ENCODE results near the gene RERE.

The RERE gene

DNA sequence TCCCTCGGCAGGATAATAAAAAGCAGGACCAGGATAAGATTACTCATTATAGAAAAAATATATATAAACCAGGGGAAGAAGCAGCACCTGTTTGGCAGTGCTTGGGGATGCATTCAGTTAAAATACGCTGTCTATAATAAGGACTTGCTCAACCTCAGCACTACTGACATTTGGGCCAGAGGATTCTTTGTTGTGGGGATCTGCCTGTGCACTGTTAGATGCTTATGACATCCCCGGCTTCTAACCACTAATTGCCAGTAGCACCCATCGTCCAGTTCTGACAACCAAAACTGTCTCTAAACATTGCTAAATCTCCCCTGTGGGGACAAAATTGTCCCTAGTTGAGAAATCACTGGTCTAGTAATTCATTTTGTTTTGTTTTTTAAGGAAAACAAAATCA, 257.4 kb downstream of the RERE start:
- no peak overlapping the region for H3K27ac ChIP-seq (ENCODE audit: low read length)
- no peak overlapping the region for H3K9ac ChIP-seq (ENCODE audit: low read length in 2 of 2)
- H3K4me1 ChIP-seq (ENCODE audit: control insufficient read depth, insufficient read depth, low read length): peaks cover 3% of the 10 kb centered on the region
- H3K27me3 ChIP-seq (ENCODE audit: control insufficient read depth in 1 of 2, insufficient read depth in 2 of 2, low read length in 2 of 2): no peaks in the 10 kb centered on the region
- H3K4me3 ChIP-seq (ENCODE audit: low read length in 2 of 2): no peak overlapping the region
- H3K36me3 ChIP-seq (ENCODE audit: control insufficient read depth in 2 of 2, insufficient read depth in 2 of 2, low read length in 2 of 2): peaks cover 0 to 5% of the 10 kb centered on the region in 2 donors
- H3K9me3 ChIP-seq (ENCODE audit: control insufficient read depth in 2 of 2, low read length in 2 of 2): no peaks in the 10 kb centered on the region

DNA sequence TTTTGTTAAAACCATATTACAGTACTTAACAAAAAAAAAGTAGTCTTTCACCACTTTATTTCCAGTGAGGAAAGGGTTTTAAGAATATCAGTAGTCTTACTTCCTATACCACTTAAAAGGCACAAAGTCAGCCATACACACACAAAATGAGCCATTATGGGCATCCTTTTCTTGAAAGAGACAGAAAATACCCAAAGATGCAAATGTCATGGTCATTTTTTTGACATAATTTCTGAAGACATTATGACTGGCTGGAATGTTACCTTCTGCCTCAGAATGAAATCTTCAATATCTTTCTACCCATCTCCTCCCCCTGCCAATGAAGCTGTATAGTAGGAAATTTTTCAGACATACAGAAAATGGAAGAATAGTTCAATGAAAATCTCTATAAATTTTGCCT, 261.9 kb downstream of the RERE start:
- Histone ChIP-seq H3K4me1 (ENCODE audit: control insufficient read depth, insufficient read depth, low read length) (no peaks in the 10 kb centered on the region), H3K36me3 (ENCODE audit: control insufficient read depth in 2 of 2, insufficient read depth in 2 of 2, low read length in 2 of 2) (peaks cover 4 to 7% of the 10 kb centered on the region in 2 donors), H3K4me3 (ENCODE audit: low read length in 2 of 2) (no peak overlapping the region), H3K9ac (ENCODE audit: low read length in 2 of 2) (no peak overlapping the region), H3K9me3 (ENCODE audit: control insufficient read depth in 2 of 2, low read length in 2 of 2) (no peaks in the 10 kb centered on the region), H3K27ac (ENCODE audit: low read length) (no peak overlapping the region), H3K27me3 (ENCODE audit: control insufficient read depth in 1 of 2, insufficient read depth in 2 of 2, low read length in 2 of 2) (no peaks in the 10 kb centered on the region)

DNA sequence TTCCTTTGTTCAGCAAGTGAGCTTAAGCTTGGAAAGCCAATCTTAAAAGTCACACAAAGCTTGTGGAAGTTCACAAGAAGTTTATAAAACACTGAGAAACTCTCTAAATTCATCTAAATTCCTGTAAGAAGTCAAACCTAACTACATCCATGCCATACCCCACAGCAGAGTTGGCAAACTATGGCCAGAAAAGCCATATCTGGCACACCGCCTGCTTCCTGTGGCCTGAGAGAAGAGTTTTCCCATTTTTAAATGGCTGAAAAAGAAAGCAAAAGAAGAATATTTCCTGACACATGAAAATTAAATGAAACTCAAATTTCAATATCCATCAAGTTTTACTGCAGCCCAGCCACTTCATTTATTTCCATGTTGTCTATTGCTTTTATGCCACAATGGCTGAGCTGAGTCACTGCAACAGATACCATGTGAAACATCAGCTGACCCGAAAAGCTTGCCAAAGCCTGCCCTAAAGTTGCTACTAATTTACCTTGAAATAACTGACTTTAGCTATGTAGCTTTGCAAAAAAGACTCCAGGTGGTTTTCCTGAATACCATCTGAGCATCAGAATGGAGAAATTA, 262.4 kb downstream of the RERE start:
- H3K27ac ChIP-seq (ENCODE audit: low read length): no peak overlapping the region
- no peaks in the 10 kb centered on the region for H3K27me3 ChIP-seq (ENCODE audit: control insufficient read depth in 1 of 2, insufficient read depth in 2 of 2, low read length in 2 of 2)
- no peaks in the 10 kb centered on the region for H3K4me1 ChIP-seq (ENCODE audit: control insufficient read depth, insufficient read depth, low read length)
- no peak overlapping the region for H3K9ac ChIP-seq (ENCODE audit: low read length in 2 of 2)
- H3K36me3 ChIP-seq (ENCODE audit: control insufficient read depth in 2 of 2, insufficient read depth in 2 of 2, low read length in 2 of 2): peaks cover 4 to 7% of the 10 kb centered on the region in 2 donors
- no peaks in the 10 kb centered on the region for H3K9me3 ChIP-seq (ENCODE audit: control insufficient read depth in 2 of 2, low read length in 2 of 2)
- H3K4me3 ChIP-seq (ENCODE audit: low read length in 2 of 2): no peak overlapping the region

DNA sequence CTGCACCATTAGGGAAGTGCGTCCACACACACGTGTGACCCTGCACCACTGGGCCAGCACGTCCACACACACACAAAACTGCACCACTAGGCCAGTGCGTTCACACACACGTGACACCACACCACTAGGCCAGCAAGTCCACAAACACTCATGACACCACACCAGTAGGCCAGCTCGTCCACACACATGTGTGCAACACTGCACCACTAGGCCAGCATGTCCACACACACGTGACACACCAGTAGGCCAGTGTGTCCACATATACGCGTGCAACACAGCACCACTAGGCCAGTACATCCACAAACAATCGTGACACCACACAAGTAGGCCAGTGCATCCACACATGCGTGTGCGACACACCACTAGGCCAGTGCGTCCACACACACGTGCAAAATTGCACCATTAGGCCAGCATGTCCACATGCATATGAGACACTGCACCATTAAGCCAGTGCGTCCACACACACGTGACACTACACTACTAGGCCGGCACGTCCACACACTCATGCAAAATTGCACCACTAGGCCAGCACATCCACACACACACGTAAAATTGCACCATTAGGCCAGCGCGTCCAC, 264.5 kb downstream of the RERE start:
- no peaks in the 10 kb centered on the region for H3K27me3 ChIP-seq (ENCODE audit: control insufficient read depth in 1 of 2, insufficient read depth in 2 of 2, low read length in 2 of 2)
- H3K9me3 ChIP-seq (ENCODE audit: control insufficient read depth in 2 of 2, low read length in 2 of 2): no peaks in the 10 kb centered on the region
- no peak overlapping the region for H3K27ac ChIP-seq (ENCODE audit: low read length)
- H3K4me3 ChIP-seq (ENCODE audit: low read length in 2 of 2): no peak overlapping the region
- no peak overlapping the region for H3K9ac ChIP-seq (ENCODE audit: low read length in 2 of 2)
- H3K4me1 ChIP-seq (ENCODE audit: control insufficient read depth, insufficient read depth, low read length): no peaks in the 10 kb centered on the region
- H3K36me3 ChIP-seq (ENCODE audit: control insufficient read depth in 2 of 2, insufficient read depth in 2 of 2, low read length in 2 of 2): peaks cover 4 to 7% of the 10 kb centered on the region in 2 donors

DNA sequence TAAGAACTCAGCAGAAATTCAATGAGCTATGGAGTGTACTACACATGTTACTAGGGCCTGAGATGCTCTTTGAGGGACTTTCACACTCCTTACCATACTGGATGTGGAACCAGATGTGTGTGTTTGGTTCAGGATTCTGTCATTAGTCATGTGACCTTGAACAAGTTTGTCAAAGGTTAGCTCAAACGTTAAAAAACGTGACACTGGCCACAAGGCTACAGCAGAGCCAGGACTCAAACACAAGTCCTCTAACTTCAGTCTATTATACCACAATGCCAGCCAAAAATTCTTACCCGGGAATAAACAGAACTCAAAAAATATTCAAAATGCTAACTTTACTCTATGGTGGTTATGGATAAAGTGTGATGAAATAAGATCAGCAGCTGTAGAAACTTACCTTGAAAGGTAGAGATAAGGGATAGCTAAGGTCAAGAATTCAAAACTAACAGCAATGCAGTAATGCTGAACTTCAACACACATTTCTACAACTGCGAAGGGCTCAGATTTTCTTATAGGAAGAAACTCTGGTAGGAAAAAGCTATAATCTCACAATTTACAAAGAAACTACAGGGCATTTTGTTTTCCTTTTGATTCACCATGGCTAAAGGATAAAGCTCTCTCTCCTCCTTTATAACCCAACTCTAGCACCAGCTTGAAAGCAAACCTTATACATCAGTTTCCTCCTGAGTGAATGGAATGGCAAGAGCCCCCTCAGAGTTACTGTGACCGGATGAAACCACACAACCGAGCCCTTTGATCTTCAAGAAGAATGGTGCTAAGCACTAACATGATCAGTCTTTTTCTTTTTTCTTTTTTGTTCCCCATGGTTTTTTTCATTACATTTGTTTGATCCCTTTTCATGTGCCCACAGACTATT, 265.6 kb downstream of the RERE start:
- Histone ChIP-seq H3K4me3 (ENCODE audit: low read length in 2 of 2) (no peak overlapping the region), H3K9me3 (ENCODE audit: control insufficient read depth in 2 of 2, low read length in 2 of 2) (no peaks in the 10 kb centered on the region), H3K9ac (ENCODE audit: low read length in 2 of 2) (no peak overlapping the region), H3K27ac (ENCODE audit: low read length) (no peak overlapping the region), H3K27me3 (ENCODE audit: control insufficient read depth in 1 of 2, insufficient read depth in 2 of 2, low read length in 2 of 2) (no peaks in the 10 kb centered on the region), H3K4me1 (ENCODE audit: control insufficient read depth, insufficient read depth, low read length) (no peaks in the 10 kb centered on the region), H3K36me3 (ENCODE audit: control insufficient read depth in 2 of 2, insufficient read depth in 2 of 2, low read length in 2 of 2) (peaks cover 4 to 7% of the 10 kb centered on the region in 2 donors)

DNA sequence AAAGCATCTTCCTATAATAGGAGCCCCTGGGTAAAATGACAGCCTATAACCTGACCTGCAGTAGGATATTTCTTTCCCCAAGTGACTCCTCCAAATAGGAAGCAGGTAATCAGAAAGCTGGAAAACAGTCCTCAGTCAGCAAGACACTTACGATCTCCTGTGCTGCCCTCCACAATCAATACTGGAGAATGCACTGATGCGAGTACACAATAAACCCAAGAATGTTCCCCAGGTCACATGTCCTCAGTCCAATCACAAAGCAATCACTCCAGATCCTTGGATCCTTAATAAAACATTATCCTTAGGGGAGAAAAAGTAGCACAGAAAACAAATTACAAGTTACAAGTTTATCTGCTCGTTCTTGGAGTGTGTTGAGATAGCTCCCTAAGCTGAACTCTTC, 266.4 kb downstream of the RERE start:
- Histone ChIP-seq H3K9ac (ENCODE audit: low read length in 2 of 2) (no peak overlapping the region), H3K4me1 (ENCODE audit: control insufficient read depth, insufficient read depth, low read length) (no peaks in the 10 kb centered on the region), H3K4me3 (ENCODE audit: low read length in 2 of 2) (no peak overlapping the region), H3K36me3 (ENCODE audit: control insufficient read depth in 2 of 2, insufficient read depth in 2 of 2, low read length in 2 of 2) (peaks cover 4% of the 10 kb centered on the region in 2 donors), H3K27ac (ENCODE audit: low read length) (no peak overlapping the region), H3K9me3 (ENCODE audit: control insufficient read depth in 2 of 2, low read length in 2 of 2) (no peaks in the 10 kb centered on the region), H3K27me3 (ENCODE audit: control insufficient read depth in 1 of 2, insufficient read depth in 2 of 2, low read length in 2 of 2) (no peaks in the 10 kb centered on the region)

DNA sequence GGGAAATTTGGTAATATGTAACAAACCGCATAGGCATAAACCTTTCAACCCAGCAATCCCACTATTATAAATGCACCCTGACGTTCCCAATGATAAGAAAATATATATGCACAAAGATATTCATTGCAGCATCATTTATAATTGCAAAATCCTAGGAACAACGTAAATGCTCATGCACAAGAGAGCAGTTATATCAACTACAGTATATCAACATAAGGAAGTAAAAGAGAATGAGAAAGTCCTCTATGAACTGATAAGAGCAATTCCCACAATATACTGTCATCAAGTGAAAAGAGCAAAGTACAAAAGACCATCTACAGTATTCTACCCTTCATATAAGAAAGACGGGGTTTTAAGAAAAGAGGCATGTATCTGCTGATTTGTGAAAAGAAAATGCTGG, 269.6 kb downstream of the RERE start:
- peaks cover under 1 to 4% of the 10 kb centered on the region in 2 donors for H3K36me3 ChIP-seq (ENCODE audit: control insufficient read depth in 2 of 2, insufficient read depth in 2 of 2, low read length in 2 of 2)
- no peak overlapping the region for H3K4me3 ChIP-seq (ENCODE audit: low read length in 2 of 2)
- no peaks in the 10 kb centered on the region for H3K9me3 ChIP-seq (ENCODE audit: control insufficient read depth in 2 of 2, low read length in 2 of 2)
- H3K4me1 ChIP-seq (ENCODE audit: control insufficient read depth, insufficient read depth, low read length): no peaks in the 10 kb centered on the region
- no peak overlapping the region for H3K27ac ChIP-seq (ENCODE audit: low read length)
- H3K9ac ChIP-seq (ENCODE audit: low read length in 2 of 2): no peak overlapping the region
- no peaks in the 10 kb centered on the region for H3K27me3 ChIP-seq (ENCODE audit: control insufficient read depth in 1 of 2, insufficient read depth in 2 of 2, low read length in 2 of 2)

DNA sequence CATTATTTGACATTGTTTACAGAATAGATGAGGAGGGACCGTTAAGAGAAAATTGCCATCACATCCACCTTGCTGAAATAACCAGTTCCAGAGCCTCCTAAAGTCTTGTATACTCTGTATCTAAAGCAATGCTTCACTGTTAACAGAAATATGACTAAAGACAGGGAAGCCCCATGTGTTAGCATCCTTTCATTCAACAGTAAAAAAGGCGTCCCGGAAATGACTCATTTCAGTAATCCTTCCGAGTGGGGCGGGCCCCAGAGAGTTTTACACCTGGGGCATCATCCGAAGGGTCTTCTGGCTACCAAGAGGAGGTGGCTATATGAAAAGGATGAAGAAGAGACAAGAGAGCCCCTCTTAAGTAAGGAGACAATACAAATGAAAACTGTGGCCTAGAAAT, 272.4 kb downstream of the RERE start:
- no peak overlapping the region for H3K4me3 ChIP-seq (ENCODE audit: low read length in 2 of 2)
- H3K27ac ChIP-seq (ENCODE audit: low read length): no peak overlapping the region
- H3K27me3 ChIP-seq (ENCODE audit: control insufficient read depth in 1 of 2, insufficient read depth in 2 of 2, low read length in 2 of 2): no peaks in the 10 kb centered on the region
- H3K36me3 ChIP-seq (ENCODE audit: control insufficient read depth in 2 of 2, insufficient read depth in 2 of 2, low read length in 2 of 2): peaks cover 0 to 4% of the 10 kb centered on the region in 2 donors
- H3K9ac ChIP-seq (ENCODE audit: low read length in 2 of 2): no peak overlapping the region
- H3K4me1 ChIP-seq (ENCODE audit: control insufficient read depth, insufficient read depth, low read length): no peaks in the 10 kb centered on the region
- no peaks in the 10 kb centered on the region for H3K9me3 ChIP-seq (ENCODE audit: control insufficient read depth in 2 of 2, low read length in 2 of 2)

DNA sequence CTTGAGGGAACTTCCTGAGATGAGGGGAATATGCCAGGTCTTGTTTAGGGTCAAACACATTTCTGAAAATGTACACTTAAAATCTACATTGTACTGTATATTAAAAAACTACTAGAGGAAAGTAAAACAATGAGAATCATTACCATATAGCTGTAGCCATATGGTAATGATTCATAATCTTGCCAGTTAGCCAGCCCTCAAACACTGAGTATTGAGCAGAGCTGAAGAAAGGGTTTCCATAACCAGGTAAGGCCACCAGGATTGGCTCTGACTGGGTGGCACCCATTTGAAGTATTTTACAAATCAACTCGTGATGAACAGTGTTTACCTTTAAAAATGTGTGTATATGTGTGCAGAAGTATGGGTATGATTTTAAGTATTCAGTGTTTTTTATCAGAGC, 272.8 kb downstream of the RERE start:
- H3K36me3 ChIP-seq (ENCODE audit: control insufficient read depth in 2 of 2, insufficient read depth in 2 of 2, low read length in 2 of 2): peaks cover 0 to 4% of the 10 kb centered on the region in 2 donors
- H3K27me3 ChIP-seq (ENCODE audit: control insufficient read depth in 1 of 2, insufficient read depth in 2 of 2, low read length in 2 of 2): no peaks in the 10 kb centered on the region
- no peaks in the 10 kb centered on the region for H3K9me3 ChIP-seq (ENCODE audit: control insufficient read depth in 2 of 2, low read length in 2 of 2)
- H3K4me1 ChIP-seq (ENCODE audit: control insufficient read depth, insufficient read depth, low read length): no peaks in the 10 kb centered on the region
- no peak overlapping the region for H3K4me3 ChIP-seq (ENCODE audit: low read length in 2 of 2)
- no peak overlapping the region for H3K27ac ChIP-seq (ENCODE audit: low read length)
- H3K9ac ChIP-seq (ENCODE audit: low read length in 2 of 2): no peak overlapping the region

DNA sequence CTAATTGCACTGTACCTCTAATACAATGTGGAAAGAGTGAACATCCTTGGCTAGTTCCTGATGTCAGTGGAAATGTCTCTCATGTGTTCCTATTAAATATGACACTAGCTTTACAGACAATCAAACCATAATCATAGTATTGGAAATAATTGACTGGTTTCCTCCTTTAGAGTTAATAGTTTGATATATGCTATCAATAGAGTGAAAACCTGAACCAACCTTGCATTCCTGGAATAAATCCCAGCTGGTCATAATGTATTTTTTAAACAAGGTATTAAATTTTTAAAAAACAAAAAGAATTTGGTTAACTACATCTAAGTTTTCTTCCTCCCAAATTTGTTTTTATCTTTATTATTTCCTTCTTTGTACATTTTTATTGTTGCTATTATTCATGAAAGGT, 273.5 kb downstream of the RERE start:
- Histone ChIP-seq H3K9ac (ENCODE audit: low read length in 2 of 2) (no peak overlapping the region), H3K4me3 (ENCODE audit: low read length in 2 of 2) (no peak overlapping the region), H3K36me3 (ENCODE audit: control insufficient read depth in 2 of 2, insufficient read depth in 2 of 2, low read length in 2 of 2) (peaks cover 0 to 4% of the 10 kb centered on the region in 2 donors), H3K9me3 (ENCODE audit: control insufficient read depth in 2 of 2, low read length in 2 of 2) (no peaks in the 10 kb centered on the region), H3K27ac (ENCODE audit: low read length) (no peak overlapping the region), H3K4me1 (ENCODE audit: control insufficient read depth, insufficient read depth, low read length) (no peaks in the 10 kb centered on the region), H3K27me3 (ENCODE audit: control insufficient read depth in 1 of 2, insufficient read depth in 2 of 2, low read length in 2 of 2) (no peaks in the 10 kb centered on the region)

Data from stomach smooth muscle (tissue), 2 donors.